AG09309 (cell line): Measurements from ENCODE around the gene PCP2.
"Not testable (repeated sequence)": the region's sequence is repeated elsewhere in the genome, so short reads cannot be mapped to it uniquely, and the experiment has no call there.

ENCODE experiments used
- DNase-seq: peaks from one replicate; pipeline ENCODE4 v3.0.0-alpha.2; 2010; ENCODE audit warnings: low read depth
- H3K4me3 ChIP-seq: 2 replicates; pipeline ENCODE4 v1.5.1; 2011; ENCODE audit warnings: mild to moderate bottlenecking, low read depth, low read length, moderate library complexity; ENCODE audit not compliant: control insufficient read depth
- CTCF ChIP-seq: IDR thresholded peaks from 2 replicates; pipeline ENCODE4 v1.5.1; 2011; ENCODE audit warnings: mild to moderate bottlenecking, low read depth, low read length, inconsistent platforms; ENCODE audit not compliant: insufficient read depth, control insufficient read depth; ENCODE audit errors: missing control alignments

PCP2 gene

GRCh38 chr19:7645163-7645562, 11.6 kb upstream of the PCP2 start:
- no peak for DNase-seq
- TF ChIP-seq CTCF = no peak
- no peak overlapping the region for H3K4me3 ChIP-seq

GRCh38 chr19:7644550-7644877, 11.0 kb upstream of the PCP2 start:
- DNase-seq = no peak
- TF ChIP-seq CTCF = no peak
- H3K4me3 ChIP-seq = no peak overlapping the region

- DNase-seq = not testable (repeated sequence)
These were observed 10.4 kb upstream of the PCP2 start for GRCh38 chr19:7643629-7644549.

GRCh38 chr19:7643031-7643415, 9.5 kb upstream of the PCP2 start:
- no peak overlapping the region for H3K4me3 ChIP-seq
- no peak for TF ChIP-seq CTCF
- no peak for DNase-seq

More at GRCh38 chr19:7643629-7644549, 10.4 kb upstream of the PCP2 start:
- not testable (repeated sequence) for H3K4me3 ChIP-seq

GRCh38 chr19:7642295-7643030, 8.9 kb upstream of the PCP2 start:
- no peak overlapping the region for H3K4me3 ChIP-seq
- no peak for DNase-seq
- TF ChIP-seq CTCF = no peak

- DNase-seq = no peak
- no peak overlapping the region for H3K4me3 ChIP-seq
- no peak for TF ChIP-seq CTCF
These were observed 8.1 kb upstream of the PCP2 start for GRCh38 chr19:7641290-7642276.
